ENCODE data around the gene LY6G6D. TPM values are rescaled to one million over a fixed set of nuclear protein-coding genes. Genes with fewer than 3 reads are reported as not detected.

LY6G6D gene
- total RNA-seq, 1 donor from 2014 or later, result not detected

- Histone ChIP-seq H3K27me3 (no peaks in the 10 kb centered on the region), H3K4me1 (no peaks in the 10 kb centered on the region), H3K9me3 (no peaks in the 10 kb centered on the region), H3K36me3 (no peaks in the 10 kb centered on the region), H3K4me3 (no peak overlapping the region), H3K27ac (no peak overlapping the region)
- no peak for DNase-seq (ENCODE audit: low spot score in 2 of 2)
- intact Hi-C loops (cut with DNase I), result no loop called here
- no peak for TF ChIP-seq CTCF (IDR thresholded peaks at IDR 0.05)
Observed at GRCh38 chr6:31761343-31761742, 46.2 kb downstream of the LY6G6D start.

- Histone ChIP-seq H3K4me3 (no peak within 1 kb of the TSS), H3K9me3 (no peaks in the 10 kb centered on the region), H3K36me3 (no peaks in the 10 kb centered on the region), H3K27me3 (no peaks in the 10 kb centered on the region), H3K4me1 (no peaks in the 10 kb centered on the region), H3K27ac (no peak within 1 kb of the TSS)
- no peak for DNase-seq (ENCODE audit: low spot score in 2 of 2)
- no peak for TF ChIP-seq CTCF (IDR thresholded peaks at IDR 0.05)
- intact Hi-C loops (cut with DNase I), result no loop called here
Observed at GRCh38 chr6:31762356-31762755, 47.2 kb downstream of the LY6G6D start, which contains the start of gene SAPCD1. TSS of gene SAPCD1 (plus strand) at chr6:31762656. CDS start at chr6:31763055, 399 bp downstream.

GRCh38 chr6:31762878-31763618, 47.9 kb downstream of the LY6G6D start:
- no peak overlapping the region for H3K27ac ChIP-seq
- no peak overlapping the region for H3K4me3 ChIP-seq
- no peak for DNase-seq (ENCODE audit: low spot score in 2 of 2)
- H3K36me3 ChIP-seq, result no peaks in the 10 kb centered on the region
- intact Hi-C loops (cut with DNase I), result no loop called here
- no peaks in the 10 kb centered on the region for H3K4me1 ChIP-seq
- no peaks in the 10 kb centered on the region for H3K27me3 ChIP-seq
- no peaks in the 10 kb centered on the region for H3K9me3 ChIP-seq
- TF ChIP-seq CTCF (IDR thresholded peaks at IDR 0.05), result no peak

GRCh38 chr6:31763619-31763940, 48.4 kb downstream of the LY6G6D start:
- DNase-seq (ENCODE audit: low spot score in 2 of 2), result no peak
- no peak overlapping the region for H3K4me3 ChIP-seq
- H3K27ac ChIP-seq, result no peak overlapping the region
- TF ChIP-seq CTCF (IDR thresholded peaks at IDR 0.05), result no peak
- no peaks in the 10 kb centered on the region for H3K36me3 ChIP-seq
- H3K9me3 ChIP-seq, result no peaks in the 10 kb centered on the region
- H3K27me3 ChIP-seq, result no peaks in the 10 kb centered on the region
- H3K4me1 ChIP-seq, result no peaks in the 10 kb centered on the region
- intact Hi-C loops (cut with DNase I), result no loop called here

GRCh38 chr6:31764198-31764597, 49.0 kb downstream of the LY6G6D start:
- no peak for TF ChIP-seq CTCF (IDR thresholded peaks at IDR 0.05)
- intact Hi-C loops (cut with DNase I), result no loop called here
- Histone ChIP-seq H3K27ac (no peak overlapping the region), H3K4me1 (no peaks in the 10 kb centered on the region), H3K4me3 (no peak overlapping the region), H3K27me3 (no peaks in the 10 kb centered on the region), H3K9me3 (no peaks in the 10 kb centered on the region), H3K36me3 (no peaks in the 10 kb centered on the region)
- no peak for DNase-seq (ENCODE audit: low spot score in 2 of 2)

- intact Hi-C loops (cut with DNase I), result no loop called here
- Histone ChIP-seq H3K9me3 (no peaks in the 10 kb centered on the region), H3K36me3 (no peaks in the 10 kb centered on the region), H3K27ac (no peak overlapping the region), H3K4me1 (no peaks in the 10 kb centered on the region), H3K27me3 (no peaks in the 10 kb centered on the region), H3K4me3 (no peak overlapping the region)
- no peak for DNase-seq (ENCODE audit: low spot score in 2 of 2)
- TF ChIP-seq CTCF (IDR thresholded peaks at IDR 0.05), result no peak
Observed at GRCh38 chr6:31765559-31765909, 50.4 kb downstream of the LY6G6D start.

Data from ascending aorta (tissue), 2 donors.